Measurements from ENCODE around the gene HIC2.
"Not testable (repeated sequence)": the region's sequence is repeated elsewhere in the genome, so short reads cannot be mapped to it uniquely, and the experiment has no call there.

Gene HIC2

DNA sequence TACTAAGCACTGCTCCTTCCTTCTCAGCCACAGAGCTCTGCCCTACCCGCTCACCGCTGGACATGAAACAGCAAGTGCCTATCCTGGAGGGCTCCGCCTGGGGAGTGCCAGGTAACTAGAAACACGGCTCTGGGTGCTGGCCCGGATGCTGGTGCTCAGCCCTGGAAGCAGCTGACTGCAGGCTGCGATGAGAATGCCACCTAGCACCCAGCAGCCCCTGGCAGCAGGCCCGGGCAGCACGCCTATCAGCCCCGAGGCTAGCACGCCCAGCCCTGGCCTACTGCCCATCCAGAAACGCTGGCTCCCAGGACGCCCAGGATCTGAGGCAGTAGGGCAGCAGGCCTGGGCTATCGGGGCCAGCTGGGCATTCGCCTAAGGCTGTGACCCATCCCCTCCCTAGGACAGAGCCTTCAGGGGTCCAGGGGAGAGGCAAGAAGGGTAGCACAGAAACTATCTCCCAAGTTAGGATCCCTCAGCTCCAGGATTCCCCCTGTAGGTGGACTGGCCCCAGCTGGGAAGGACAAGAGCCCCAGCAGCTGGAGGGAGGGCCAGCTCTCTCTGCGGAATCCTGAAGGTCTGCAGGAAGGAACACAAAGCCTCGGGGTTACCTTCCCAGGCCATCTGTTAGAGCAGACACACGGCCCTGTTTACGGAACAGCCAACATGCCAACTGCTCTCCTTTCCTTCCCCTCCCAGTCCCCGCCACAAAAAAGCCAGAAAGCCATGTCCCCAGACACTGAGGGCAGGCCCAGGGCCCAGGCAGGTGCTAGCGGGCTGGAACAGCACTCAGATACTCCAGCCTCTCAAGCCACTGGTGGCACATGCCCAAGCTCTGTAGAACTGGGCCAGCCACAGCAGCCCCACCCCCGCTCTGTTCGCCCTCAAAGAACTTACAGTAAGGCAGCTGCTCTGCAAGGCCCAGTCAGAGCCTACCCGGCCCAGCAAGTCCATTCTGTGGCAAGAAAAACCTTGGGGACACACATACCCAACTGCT is 76.9 kb downstream of the HIC2 start:
- not testable (repeated sequence) for DNase-seq (ENCODE audit: low spot score)

DNA sequence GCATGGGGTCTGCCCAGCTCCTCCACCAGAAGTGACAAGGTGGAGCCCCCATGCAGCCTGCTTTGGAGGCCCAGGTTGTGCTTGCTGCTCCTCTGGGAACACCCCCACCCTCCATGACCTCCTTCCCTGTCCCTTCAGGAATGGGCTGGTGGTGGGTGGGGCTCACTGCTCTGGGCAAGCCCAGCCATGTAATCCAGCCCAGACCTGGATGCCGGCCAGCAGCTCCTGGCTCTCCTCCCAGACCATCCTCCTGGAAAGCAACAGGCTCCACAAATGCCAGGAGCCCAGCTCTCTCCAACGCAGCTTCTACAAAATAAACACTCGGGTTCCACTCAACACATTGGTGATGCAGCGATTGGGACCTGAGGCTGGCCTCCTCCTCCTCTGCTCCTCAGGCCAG is 80.8 kb downstream of the HIC2 start:
- DNase-seq (ENCODE audit: low spot score), result not testable (repeated sequence)

DNA sequence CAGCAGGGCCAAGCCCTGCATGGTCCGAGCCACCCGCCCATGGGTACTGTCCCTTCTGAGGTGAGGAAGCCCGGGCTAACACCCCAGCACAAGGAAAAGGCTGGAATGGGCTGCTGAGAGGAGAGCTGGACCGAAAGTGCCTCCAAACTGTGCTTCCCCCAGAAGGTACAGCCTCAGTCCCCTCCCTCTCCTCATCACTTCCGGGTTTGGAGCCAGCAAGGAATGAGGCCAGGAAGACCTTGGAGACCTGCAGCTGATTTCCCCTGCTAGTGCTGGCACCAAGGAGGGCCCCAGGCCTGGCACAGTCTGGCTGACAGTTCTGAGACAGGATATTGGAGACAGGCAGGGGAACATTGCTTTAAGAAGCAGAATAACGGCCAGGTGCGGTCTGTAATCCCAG is 81.3 kb downstream of the HIC2 start:
- DNase-seq (ENCODE audit: low spot score), result not testable (repeated sequence)

DNA sequence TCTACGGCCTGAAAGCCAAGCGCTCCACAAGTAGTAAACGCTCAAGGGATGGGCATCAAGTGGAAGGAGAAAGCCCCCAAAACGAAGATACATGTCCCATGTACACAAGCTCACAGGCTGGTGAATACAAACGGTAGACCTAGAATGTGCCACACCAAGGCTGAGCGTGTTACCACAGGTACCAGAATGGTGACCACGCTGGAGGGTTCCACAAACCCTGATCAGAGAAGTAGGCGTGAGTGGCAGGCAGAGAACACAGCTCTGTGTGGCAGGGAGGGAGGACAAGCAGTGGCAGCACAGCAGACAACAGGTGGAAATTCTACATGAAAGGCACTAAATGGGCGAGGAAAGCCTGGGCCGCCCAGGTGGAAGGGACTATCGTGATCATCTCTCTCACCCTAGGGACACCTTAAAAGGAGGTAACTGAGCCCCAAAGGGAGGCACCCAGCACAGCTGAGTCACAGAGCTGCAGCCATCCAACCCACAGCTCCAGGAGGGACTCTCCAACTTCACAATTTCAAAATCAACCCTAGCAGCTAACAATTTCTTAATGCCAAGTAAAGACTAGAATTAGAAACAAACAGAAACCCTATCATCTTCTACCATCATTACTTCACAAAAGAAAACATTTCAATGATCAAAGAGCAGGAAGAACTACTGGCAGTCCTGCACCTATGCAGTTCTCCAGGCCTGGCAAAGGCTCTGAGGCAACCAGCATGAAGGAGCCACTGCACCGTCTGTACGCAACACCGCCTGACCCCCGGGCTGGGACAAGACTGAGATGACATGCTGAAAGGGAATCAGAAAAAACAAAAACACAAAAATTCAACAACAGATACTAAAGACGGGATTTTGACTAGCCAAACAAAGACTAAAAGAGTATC is 82.7 kb downstream of the HIC2 start:
- not testable (repeated sequence) for DNase-seq (ENCODE audit: low spot score)
